Measurements from ENCODE around the gene TAF10. TPM values are rescaled to one million over a fixed set of nuclear protein-coding genes. Genes with fewer than 3 reads are reported as not detected.

TAF10 gene
- total RNA-seq, 1 donor from 2014 or later = 141 TPM

- Mint-ChIP-seq H3K36me3 (ENCODE audit: low read depth) (peaks cover 36% of the 10 kb centered on the region), H3K4me3 (no peak within 1 kb of the TSS), H3K4me1 (peaks cover 28% of the 10 kb centered on the region), H3K27ac (no peak within 1 kb of the TSS), H3K27me3 (no peaks in the 10 kb centered on the region), H3K9me3 (no peaks in the 10 kb centered on the region)
- intact Hi-C loops (cut with micrococcal nuclease) = loop anchor here (1.0 to 10.0 kb wide), 7 partner anchors 9 to 224 kb away; partner anchors contain the start of genes APBB1, ARFIP2, MRPL17 and TAF10
- peak; percentile 96 for DNase-seq
Measured at GRCh38 chr11:6603287-6604080, 8.5 kb downstream of the TAF10 start, which contains the start of the genes ILK and RRP8. ILK (plus strand) TSS chr11:6603774; CDS start chr11:6604272, 498 bp downstream. RRP8 (minus strand) TSS chr11:6603616; CDS start chr11:6603502, 114 bp downstream.

GRCh38 chr11:6602096-6602940 is 9.7 kb downstream of the TAF10 start:
- Mint-ChIP-seq H3K4me1 (peaks cover 24% of the 10 kb centered on the region), H3K27me3 (no peaks in the 10 kb centered on the region), H3K4me3 (no peak overlapping the region), H3K36me3 (ENCODE audit: low read depth) (peaks cover 34% of the 10 kb centered on the region), H3K27ac (no peak overlapping the region), H3K9me3 (no peaks in the 10 kb centered on the region)
- intact Hi-C loops (cut with micrococcal nuclease) = loop anchor here (2.0 to 10.0 kb wide), 2 partner anchors 132 to 188 kb away; partner anchors contain the start of gene APBB1
- DNase-seq = peak; percentile 56

- Mint-ChIP-seq H3K4me3 (no peak overlapping the region), H3K36me3 (ENCODE audit: low read depth) (peaks cover 36% of the 10 kb centered on the region), H3K4me1 (peaks cover 18% of the 10 kb centered on the region), H3K27ac (no peak overlapping the region), H3K9me3 (no peaks in the 10 kb centered on the region), H3K27me3 (no peaks in the 10 kb centered on the region)
- intact Hi-C loops (cut with micrococcal nuclease) = loop anchor here (10.0 kb wide), 1 partner anchor 186 kb away; the partner anchor contains the start of gene APBB1
- DNase-seq = peak; percentile 53
Measured at GRCh38 chr11:6601041-6601461, 11.0 kb downstream of the TAF10 start.

- H3K36me3 Mint-ChIP-seq (ENCODE audit: low read depth) = peaks cover 45% of the 10 kb centered on the region
- no peak overlapping the region for H3K27ac Mint-ChIP-seq
- intact Hi-C loops (cut with micrococcal nuclease) = loop anchor here (10.0 kb wide), 1 partner anchor 185 kb away; the partner anchor contains the start of gene APBB1
- peak; percentile 38 for DNase-seq
- peaks cover 17% of the 10 kb centered on the region for H3K4me1 Mint-ChIP-seq
- no peaks in the 10 kb centered on the region for H3K9me3 Mint-ChIP-seq
- H3K4me3 Mint-ChIP-seq = no peak overlapping the region
- no peaks in the 10 kb centered on the region for H3K27me3 Mint-ChIP-seq
Measured at GRCh38 chr11:6599881-6600390, 12.1 kb downstream of the TAF10 start.

- Mint-ChIP-seq H3K27me3 (no peaks in the 10 kb centered on the region), H3K4me1 (peaks cover 20% of the 10 kb centered on the region), H3K9me3 (no peaks in the 10 kb centered on the region), H3K4me3 (no peak overlapping the region), H3K27ac (no peak overlapping the region), H3K36me3 (ENCODE audit: low read depth) (peaks cover 48% of the 10 kb centered on the region)
- intact Hi-C loops (cut with micrococcal nuclease) = no loop called here
- DNase-seq = peak; percentile 52
Measured at GRCh38 chr11:6599449-6599848, 12.6 kb downstream of the TAF10 start.

GRCh38 chr11:6598555-6598954 is 13.5 kb downstream of the TAF10 start:
- H3K27ac Mint-ChIP-seq = no peak overlapping the region
- H3K4me3 Mint-ChIP-seq = no peak overlapping the region
- peak; percentile 50 for DNase-seq
- H3K9me3 Mint-ChIP-seq = no peaks in the 10 kb centered on the region
- intact Hi-C loops (cut with micrococcal nuclease) = no loop called here
- peaks cover 25% of the 10 kb centered on the region for H3K4me1 Mint-ChIP-seq
- no peaks in the 10 kb centered on the region for H3K27me3 Mint-ChIP-seq
- H3K36me3 Mint-ChIP-seq (ENCODE audit: low read depth) = peaks cover 55% of the 10 kb centered on the region

- H3K27me3 Mint-ChIP-seq = no peaks in the 10 kb centered on the region
- H3K4me1 Mint-ChIP-seq = peaks cover 20% of the 10 kb centered on the region
- DNase-seq = peak; percentile 34
- intact Hi-C loops (cut with micrococcal nuclease) = no loop called here
- H3K27ac Mint-ChIP-seq = no peak overlapping the region
- no peaks in the 10 kb centered on the region for H3K9me3 Mint-ChIP-seq
- peaks cover 64% of the 10 kb centered on the region for H3K36me3 Mint-ChIP-seq (ENCODE audit: low read depth)
- H3K4me3 Mint-ChIP-seq = no peak overlapping the region
Measured at GRCh38 chr11:6596239-6596877, 15.7 kb downstream of the TAF10 start.

- intact Hi-C loops (cut with micrococcal nuclease) = no loop called here
- peaks cover 57% of the 10 kb centered on the region for H3K36me3 Mint-ChIP-seq (ENCODE audit: low read depth)
- H3K27me3 Mint-ChIP-seq = no peaks in the 10 kb centered on the region
- H3K4me1 Mint-ChIP-seq = peaks cover 17% of the 10 kb centered on the region
- H3K4me3 Mint-ChIP-seq = no peak overlapping the region
- H3K9me3 Mint-ChIP-seq = no peaks in the 10 kb centered on the region
- DNase-seq = peak; percentile 45
- H3K27ac Mint-ChIP-seq = peak overlapping the region; percentile 44
Measured at GRCh38 chr11:6594142-6594768, 17.8 kb downstream of the TAF10 start.

GRCh38 chr11:6588018-6588417 is 24.0 kb downstream of the TAF10 start:
- Mint-ChIP-seq H3K4me1 (no peaks in the 10 kb centered on the region), H3K9me3 (peaks cover 8% of the 10 kb centered on the region), H3K27ac (no peak overlapping the region), H3K4me3 (no peak overlapping the region), H3K27me3 (no peaks in the 10 kb centered on the region), H3K36me3 (ENCODE audit: low read depth) (peaks cover 38% of the 10 kb centered on the region)
- intact Hi-C loops (cut with micrococcal nuclease) = no loop called here
- DNase-seq = no peak

- Mint-ChIP-seq H3K36me3 (ENCODE audit: low read depth) (peaks cover 39% of the 10 kb centered on the region), H3K9me3 (peaks cover 10% of the 10 kb centered on the region), H3K27ac (no peak overlapping the region), H3K27me3 (no peaks in the 10 kb centered on the region), H3K4me3 (no peak overlapping the region), H3K4me1 (no peaks in the 10 kb centered on the region)
- DNase-seq = peak; percentile 46
- intact Hi-C loops (cut with micrococcal nuclease) = no loop called here
Measured at GRCh38 chr11:6587360-6587953, 24.6 kb downstream of the TAF10 start.

GRCh38 chr11:6586434-6587359 is 25.3 kb downstream of the TAF10 start:
- H3K27me3 Mint-ChIP-seq = no peaks in the 10 kb centered on the region
- no peak overlapping the region for H3K27ac Mint-ChIP-seq
- H3K4me1 Mint-ChIP-seq = no peaks in the 10 kb centered on the region
- H3K9me3 Mint-ChIP-seq = peaks cover 10% of the 10 kb centered on the region
- peak; percentile 53 for DNase-seq
- intact Hi-C loops (cut with micrococcal nuclease) = no loop called here
- peaks cover 37% of the 10 kb centered on the region for H3K36me3 Mint-ChIP-seq (ENCODE audit: low read depth)
- no peak overlapping the region for H3K4me3 Mint-ChIP-seq

GRCh38 chr11:6584528-6584927 is 27.5 kb downstream of the TAF10 start:
- H3K27me3 Mint-ChIP-seq = no peaks in the 10 kb centered on the region
- no peaks in the 10 kb centered on the region for H3K4me1 Mint-ChIP-seq
- H3K36me3 Mint-ChIP-seq (ENCODE audit: low read depth) = peaks cover 35% of the 10 kb centered on the region
- intact Hi-C loops (cut with micrococcal nuclease) = no loop called here
- H3K27ac Mint-ChIP-seq = no peak overlapping the region
- H3K4me3 Mint-ChIP-seq = no peak overlapping the region
- no peak for DNase-seq
- H3K9me3 Mint-ChIP-seq = peaks cover 10% of the 10 kb centered on the region
